Activated naive CD8-positive, alpha-beta T cell treated with anti-CD3 and anti-CD28 coated beads, Interleukin-2, amount 50 U/mL, for 16 hours (primary cell): ENCODE data around the gene ABCA6.
"Not testable (repeated sequence)": the region's sequence is repeated elsewhere in the genome, so short reads cannot be mapped to it uniquely, and the experiment has no call there.

ENCODE experiments used
- DNase-seq: peaks from one replicate; pipeline ENCODE4 v3.0.0-alpha.2; 2020; ENCODE audit warnings: low read depth, low spot score

ABCA6 gene

DNA sequence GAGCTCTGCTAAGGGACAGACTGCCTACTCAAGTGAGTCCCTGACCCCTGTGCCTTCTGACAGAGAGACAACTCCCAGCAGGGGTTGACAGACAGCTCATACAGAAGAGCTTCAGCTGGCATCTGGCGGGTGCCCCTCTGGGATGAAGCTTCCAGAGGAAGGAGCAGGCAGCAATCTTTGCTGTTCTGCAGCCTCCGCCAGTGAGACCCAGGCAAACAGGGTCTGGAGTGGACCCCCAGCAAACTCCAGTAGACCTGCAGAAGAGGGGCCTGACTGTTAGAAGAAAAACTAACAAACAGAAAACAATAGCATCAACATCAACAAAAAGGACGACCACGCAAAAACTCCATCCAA is 70.5 kb downstream of the ABCA6 start:
- not testable (repeated sequence) for DNase-seq

DNA sequence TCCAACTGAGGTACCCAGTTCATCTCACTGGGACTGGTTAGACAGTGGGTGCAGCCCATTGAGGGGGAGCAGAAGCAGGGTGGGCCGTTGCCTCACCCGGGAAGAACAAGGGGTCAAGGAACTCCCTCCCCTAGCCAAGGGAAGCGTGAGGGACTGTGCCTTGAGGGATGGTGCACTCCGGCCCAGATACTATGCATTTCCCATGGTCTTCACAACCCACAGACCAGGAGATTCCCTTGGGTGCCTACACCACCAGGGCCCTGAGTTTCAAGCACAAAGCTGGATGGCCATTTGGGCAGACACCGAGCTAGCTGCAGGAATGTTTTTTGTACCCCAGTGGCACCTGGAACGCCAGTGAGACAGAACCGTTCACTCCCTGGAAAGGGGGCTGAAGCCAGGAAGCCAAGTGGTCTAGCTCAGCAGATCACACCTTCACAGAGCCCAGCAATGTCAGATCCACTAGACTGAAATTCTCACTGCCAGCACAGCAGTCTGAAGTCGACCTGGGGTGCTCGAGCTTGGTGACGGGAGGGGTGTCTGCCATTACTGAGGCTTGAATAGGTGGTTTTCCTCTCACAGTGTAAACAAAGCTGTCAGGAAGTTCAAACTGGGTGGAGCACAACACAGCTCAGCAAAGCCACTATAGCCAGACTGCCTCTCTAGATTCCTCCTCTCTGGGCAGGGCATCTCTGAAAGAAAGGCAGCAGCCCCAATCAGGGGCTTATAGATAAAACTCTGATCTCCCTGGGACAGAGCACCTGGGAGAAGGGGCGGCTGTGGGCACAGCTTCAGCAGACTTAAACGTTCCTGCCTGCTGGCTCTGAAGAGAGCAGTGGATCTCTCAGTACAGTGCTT is 71.1 kb downstream of the ABCA6 start:
- DNase-seq, result not testable (repeated sequence)

DNA sequence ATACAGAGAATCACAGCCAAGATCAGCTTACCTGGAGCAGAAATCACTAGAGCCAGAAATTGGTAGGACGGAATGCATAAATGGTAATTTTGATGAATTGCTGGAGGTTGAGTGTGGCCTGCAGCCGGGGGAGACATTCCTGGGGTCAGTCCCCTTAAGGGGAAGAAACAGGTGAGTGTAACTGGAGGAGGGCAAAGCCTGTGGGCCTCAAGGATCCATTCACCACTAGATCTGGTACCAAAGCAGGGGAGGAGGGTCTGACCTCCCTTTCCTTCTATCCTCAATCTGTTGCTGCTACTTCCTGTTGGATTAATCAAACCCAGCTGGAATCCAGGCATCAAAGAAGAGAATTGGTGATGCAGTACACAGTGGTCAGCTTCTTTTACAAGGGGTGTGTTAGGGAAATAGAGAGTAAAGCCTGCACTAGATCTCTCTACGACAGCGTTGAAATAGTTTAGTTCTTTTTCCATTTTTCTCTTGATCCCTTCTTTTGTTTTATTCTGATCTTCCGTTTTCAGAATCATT is 72.4 kb downstream of the ABCA6 start:
- no peak for DNase-seq

DNA sequence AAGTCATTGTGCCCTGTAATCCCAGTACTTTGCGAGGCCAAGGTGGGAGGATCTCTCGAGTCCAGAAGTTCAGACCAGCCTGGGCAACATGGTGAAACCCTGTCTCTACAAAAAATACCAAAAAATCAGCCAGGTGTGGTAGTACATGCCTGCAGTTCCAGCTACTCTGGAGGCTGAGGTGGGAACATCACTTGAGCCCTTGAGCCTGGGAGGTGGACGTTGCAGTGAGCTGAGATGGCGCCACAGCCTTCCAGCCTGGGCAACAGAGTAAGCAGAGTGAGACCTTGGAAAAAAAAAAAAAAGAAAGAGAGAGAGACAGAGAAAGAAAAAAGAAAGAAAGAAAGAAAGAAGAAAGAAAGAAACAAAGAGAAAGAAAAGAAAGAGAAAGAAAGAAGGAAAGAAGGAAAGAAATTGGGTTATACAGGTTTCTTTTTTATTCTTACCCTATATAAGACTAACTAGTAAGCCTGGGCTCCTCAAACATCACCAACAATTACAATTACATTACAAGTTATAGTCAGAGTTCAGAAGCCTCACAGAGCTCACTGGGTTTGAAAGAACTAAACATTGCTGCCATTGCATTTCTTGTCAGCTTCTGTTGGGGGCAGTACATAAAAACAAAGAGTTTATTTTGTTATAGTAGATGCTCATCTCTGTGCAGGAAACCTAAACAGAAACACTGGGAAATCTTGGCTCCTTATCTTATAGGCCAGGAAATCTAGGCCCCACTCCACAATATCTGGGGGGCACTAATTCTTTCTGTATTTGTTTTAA is 74.2 kb downstream of the ABCA6 start:
- DNase-seq, result no peak

DNA sequence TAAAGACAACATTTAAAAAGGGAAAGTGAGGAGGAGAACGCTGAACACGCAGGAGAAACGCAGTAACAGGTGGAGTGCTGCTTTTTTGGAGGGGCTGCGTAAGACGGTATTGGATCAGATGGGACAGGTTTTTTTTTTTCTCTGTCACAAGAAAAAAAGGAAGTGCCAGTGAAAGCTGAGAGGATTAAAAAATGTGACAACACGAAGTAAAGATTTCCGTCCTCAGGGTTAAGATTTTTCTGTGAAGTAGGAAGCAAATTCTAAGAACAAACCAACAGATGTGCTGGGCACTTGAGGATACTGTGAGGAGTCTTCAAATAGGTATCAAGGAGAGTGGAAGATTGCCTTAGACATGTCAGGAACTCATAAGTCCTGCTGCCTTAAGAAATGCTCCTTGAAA is 75.2 kb downstream of the ABCA6 start:
- DNase-seq, result no peak

DNA sequence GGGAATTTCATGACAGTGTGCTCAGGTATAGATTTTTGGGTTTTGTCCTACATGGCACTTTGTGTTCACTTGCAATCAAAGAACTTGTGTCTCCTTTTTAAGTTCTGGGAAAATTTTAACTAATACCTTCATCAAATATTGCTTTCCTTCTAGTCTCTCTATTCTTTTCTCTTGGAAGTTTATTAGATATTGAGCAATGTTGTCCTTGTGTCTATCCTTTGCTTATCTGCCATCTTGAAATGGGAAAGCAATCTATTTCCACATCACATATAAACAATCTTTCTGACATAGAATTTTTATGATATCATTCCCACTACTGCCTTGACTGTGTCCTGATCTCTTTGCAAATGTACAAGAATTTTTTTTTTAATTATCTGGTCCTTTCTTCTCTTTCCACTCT is 76.6 kb downstream of the ABCA6 start:
- no peak for DNase-seq

DNA sequence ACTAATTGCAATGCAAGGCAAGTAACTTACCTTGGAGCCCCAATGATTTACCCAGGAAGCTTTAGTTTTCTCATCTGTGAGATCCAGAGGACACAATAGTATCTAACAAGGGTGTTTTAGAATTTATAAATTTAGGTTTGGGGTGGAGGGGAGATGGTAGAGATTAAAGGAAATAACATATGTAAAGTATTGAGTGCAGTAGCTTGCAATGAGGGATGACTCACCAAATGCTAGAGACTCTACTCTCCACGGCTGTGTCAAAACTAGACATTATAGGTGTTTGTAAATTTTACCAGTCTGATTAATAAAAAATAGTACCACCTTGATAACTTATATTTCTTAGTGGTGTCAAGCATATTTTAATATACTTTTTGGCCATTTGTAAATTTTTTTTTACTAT is 77.2 kb downstream of the ABCA6 start:
- DNase-seq, result no peak

DNA sequence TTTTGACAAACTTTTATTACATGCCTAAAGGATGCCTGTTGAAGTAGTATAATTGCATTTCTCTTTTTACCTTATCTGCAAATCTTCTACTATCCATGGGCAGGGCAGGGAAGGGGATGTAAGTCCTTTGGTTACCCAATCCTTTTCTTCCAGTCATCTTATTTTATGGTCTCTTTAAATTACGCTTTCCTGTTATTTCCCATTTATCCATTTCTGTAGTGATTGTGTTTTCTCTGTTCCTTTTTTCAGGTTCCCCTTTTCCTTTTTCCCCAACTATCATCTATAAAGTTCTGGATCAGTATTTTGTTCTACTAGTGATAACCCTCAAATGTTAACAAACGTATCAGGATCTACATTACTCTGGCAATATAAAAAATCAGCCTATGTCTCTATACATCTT is 77.7 kb downstream of the ABCA6 start:
- no peak for DNase-seq

DNA sequence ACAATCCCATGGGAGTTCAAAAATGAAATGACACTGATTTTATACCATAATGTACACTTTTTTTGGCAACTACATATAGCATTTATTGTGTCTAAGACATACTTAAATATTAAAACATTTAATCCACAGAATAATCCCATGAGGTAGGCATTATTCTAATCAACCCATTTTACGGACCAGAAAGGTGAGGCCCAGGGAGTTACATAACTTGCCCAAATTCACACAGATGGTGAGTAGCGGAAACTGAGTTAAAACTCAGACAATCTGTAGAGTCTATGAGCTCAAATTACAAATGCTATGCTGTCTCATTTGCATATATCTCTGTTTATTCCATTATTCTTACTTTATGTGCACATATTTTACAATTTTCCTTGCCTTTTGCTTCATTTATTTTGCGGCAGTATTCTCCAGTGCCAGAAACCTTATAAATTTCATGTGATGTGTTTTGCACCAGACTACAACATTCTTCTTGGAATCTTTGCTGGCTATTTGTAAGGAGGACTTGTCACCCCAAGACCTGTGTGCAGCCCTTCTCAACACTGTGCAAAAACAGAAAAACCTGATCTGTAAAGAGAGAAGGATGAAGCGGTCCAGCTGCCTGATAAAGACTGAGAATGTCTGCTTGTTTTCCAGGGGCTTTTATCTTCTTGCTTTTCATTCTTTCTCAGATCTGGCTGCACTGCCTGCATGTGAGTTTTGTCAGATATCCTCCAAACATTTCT is 78.7 kb downstream of the ABCA6 start:
- no peak for DNase-seq

DNA sequence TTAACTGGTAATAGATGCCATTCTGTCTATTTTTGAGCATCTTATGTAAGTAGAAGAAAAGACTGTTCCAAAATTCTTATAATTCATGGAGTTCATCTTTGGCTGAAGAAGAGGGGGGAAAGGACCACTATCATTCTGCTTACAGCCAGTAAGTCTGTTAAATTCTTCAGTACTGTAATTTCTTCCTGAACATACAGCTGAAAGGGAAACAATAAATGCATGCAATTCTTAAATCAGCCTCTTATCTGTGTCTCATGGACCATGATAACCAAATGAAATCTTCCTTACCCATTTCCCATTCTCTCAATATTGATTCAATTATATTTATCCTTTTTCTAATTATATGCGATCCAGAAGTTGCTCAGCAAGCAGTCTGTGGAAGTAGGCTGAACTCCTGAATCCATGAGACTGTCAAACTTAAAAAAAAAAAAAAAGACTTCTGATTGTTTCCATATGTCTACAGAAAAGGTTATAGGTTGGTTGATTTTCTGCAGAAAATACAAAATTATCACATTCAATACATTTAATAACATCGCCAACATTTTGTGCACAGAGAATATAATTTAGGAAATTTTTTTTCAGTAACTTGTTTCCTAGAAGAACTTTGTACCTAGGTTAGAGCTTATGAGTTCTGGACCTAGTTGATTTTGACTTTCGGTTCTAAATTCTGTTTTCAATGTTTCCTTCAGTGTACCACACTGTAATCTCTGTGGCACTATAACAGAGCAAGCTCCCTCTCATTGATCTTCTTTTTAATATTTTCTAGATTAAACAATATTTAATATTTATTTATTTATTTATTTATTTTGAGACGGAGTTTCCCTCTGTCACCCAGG is 79.8 kb downstream of the ABCA6 start:
- no peak for DNase-seq

DNA sequence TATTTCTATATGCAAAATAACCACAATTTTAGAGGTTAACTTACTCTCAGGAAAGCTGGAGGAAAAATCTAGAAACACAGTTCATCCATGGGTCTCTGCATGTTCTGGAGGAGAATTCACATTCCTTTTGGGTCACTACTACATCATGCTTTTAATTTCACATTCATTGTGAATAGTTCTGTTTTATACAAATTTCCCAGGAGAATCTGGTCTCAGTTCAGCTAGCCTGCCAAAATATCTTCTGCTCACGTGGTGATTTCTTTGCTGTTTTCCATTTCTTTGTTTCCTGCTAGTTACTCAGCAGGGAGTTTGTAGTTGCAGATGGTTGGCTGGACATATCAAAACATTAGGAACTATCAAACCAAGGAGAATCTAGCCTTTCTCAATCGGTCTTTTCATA is 80.9 kb downstream of the ABCA6 start, which contains the start of gene ABCA9:
Gene ABCA9, minus strand, starts transcription at position 106 of the 400 bp plus-strand sequence. CDS start 9,801 bp downstream, outside the sequence.
- DNase-seq, result no peak

DNA sequence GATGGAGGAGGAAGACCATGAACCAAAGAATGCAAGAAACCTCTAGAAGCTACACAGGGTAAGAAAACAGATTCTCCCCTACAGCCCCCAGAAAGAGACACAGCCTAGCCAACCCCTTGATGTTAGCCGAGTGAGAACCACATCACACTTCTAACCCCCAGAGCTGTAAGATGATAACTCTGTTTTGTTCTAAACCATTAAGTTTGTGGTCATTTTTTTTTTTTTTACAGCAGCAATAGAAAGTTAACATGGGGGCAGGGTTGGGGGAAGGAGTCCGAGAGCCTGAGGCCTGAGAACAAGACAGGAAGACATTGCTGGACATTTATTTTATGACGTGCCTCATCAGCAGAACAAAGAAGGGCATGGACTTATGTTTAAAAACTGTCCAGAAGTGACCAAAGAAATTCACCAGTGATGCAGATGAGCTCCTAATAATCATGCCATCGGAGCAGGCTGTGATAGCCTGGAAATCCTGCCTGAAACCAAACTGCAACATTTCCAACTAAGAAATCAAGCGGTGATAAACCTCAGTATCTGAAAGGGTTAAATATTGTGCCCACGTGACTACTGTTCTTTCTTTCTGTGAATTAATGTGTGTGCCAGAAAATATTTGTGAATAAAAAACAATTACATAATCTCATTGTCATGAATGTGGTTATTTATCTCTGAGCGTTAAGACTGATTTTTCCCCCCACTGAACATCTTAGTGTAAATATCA is 82.1 kb downstream of the ABCA6 start:
- DNase-seq, result no peak

DNA sequence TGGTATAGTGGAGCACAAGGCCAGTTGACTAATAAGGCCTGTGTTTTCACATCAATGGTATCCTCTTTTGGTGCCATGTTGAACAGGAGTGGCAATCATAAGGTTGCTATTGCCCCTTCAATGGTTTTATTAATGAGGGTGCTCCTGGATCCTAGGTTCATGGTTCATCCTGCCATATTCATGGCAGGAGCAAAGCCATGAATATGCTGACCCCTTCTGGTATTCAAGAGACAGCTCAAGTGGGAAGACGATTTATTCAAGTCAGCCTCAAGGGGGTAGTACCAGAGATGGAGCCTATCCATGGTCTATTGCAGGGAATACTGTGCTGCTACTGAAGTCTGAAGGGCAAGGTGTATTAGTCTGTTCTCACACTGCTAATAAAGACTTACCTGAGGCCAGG is 83.5 kb downstream of the ABCA6 start:
- DNase-seq, result no peak

DNA sequence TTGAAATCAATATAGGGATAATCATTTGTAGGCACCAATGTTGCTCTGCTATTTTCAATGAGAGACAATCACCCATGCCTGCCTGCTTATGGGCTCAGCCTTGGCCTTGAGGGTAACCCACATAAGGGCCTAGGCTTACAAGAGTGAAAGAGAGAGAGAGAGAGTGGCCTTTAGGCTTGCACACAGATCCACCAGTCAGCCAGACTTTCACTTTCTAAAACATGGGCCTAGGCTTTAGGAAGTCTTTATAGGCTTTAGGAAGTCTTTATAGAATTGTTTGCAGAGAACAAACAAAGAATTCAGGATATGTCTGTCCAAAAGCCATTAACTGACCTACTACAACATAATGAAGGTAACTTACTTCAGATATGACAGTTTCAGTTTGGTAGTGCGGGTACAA is 84.4 kb downstream of the ABCA6 start:
- no peak for DNase-seq

DNA sequence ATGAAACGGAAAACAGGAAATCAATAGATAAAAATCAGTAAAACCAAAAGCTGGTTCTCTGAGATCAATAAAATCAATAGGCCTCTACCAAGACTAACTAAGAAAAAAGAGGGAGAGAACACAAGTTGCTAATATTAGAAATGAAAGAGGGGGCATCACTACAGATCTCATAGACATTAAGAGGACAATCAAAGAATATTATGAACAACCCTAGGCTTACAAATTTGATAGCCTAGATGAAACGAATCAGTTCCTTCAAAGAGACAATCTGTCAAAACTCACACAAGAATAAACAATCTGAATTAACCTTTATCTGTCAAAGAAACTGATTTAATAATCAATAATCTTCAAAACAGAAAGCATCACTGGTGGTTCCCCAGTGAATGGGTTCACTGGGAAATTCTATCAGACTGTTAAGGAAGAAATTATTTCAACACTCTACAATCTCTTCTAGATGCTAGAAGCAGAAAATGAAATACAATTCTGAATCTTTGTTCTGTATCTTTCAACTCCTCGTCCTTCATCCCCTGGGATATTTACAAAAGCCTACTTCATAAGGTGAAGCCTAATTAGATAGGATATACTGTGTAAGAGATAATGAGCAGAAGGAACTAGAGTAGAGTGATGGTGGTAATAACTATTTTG is 85.4 kb downstream of the ABCA6 start:
- no peak for DNase-seq

DNA sequence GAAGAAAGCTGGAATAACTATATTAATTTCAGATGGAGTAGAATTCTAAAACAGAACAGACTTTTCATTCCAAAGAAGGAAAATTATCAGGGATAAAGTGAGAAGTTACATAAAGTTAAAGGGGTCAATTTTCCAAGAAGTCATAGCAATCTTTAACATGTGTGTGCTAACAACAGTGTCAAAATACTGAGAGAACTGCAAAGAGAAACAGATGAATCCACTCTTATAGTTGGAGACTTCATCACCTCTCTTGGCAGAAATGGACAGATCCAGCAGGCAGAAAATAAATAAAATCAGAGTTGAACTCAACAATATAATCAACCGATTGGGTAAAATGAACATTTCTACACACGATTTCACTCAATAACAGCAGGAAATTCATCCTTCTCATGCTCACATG is 86.4 kb downstream of the ABCA6 start:
- DNase-seq, result no peak

DNA sequence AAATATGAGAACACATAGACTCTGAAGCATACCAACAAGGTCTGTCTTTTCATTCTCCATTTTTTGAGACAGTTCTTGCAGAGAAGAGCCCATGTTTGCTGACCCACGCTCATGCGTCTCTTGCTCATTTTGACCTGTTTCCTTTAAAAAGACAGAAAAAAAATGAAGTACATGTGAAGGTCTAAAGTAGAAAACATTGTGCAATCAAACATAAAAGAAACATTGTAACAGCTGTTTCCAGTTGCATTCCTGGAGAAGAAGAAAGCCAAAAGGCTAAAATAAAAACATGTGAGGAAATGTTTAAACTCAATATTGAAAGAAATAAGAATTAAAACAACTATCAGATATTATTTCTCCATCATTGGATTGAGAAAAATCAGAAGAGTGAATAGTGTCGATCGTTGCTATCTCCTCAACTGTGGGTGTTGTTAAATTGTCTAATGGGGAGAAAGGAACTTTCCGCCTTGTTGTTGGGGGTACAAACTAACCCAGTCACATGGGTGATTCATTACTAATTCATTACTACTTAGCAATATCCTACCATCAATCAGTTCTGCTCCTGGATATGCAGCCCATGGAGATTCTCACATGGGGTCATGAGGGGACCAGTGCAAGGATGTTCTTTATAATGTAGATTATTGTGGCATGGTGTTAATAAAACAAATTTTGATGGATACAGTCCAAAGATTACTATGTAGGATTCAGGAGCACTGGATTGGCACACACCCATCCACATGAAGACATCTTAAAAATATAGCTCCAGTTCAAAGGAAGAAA is 90.5 kb downstream of the ABCA6 start:
- DNase-seq, result no peak

DNA sequence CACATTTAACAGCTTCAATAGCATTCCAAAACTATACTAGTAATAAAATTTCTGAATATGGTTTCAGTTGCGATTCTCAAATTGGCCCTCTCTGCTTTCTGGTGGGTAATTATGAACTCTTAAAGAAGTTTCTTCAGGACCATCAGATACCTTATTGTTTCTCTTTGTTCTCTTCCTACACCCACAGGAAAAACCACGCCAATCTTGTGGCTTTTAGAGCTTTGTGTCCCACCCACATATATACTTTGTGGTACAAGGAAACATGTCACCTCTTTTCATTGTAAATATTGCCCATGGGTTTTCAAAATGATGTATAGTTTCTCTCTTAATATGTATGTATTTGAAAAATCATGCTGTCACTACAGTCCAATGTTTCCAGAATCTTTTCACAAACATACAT is 93.1 kb downstream of the ABCA6 start:
- no peak for DNase-seq
